IMR-90 (cell line): ENCODE results near the gene ADPRS. TPM values are rescaled to one million over a fixed set of nuclear protein-coding genes. Genes with fewer than 3 reads are reported as not detected.
A peak's percentile ranks its signal among the peaks of the same experiment; 100 is the strongest.

Experiments used
- ATAC-seq: fragments of 200-7000 bp; cut with Tn5 transposase; 2 replicates; pipeline ENCODE4 v1.9.1; 2020; ENCODE audit warnings: low read depth, mild to moderate bottlenecking, moderate library complexity
- BruUV-seq: library from RNA; stranded (reverse); fragments of 400-500 nt; replicated peaks from 2 replicates; lab custom pipeline; 2021; lab: Mats Ljungman, UMichigan
- CTCF ChIA-PET: fragments of 300-600 bp; formaldehyde crosslinking; extraction: SDS; loops from one replicate; lab custom pipeline; 2021; ENCODE audit warnings: antibody characterized with exemption; lab: Yijun Ruan, JAX
- POLR2A ChIA-PET: fragments of 300-600 bp; sonication (Branson Sonifier 250); formaldehyde crosslinking; loops from one replicate; lab custom pipeline; 2022; ENCODE audit warnings: antibody characterized with exemption; ENCODE audit not compliant: unreplicated experiment; lab: Charles Lee
- DNase-seq: peaks from one replicate; pipeline ENCODE4 v3.0.0; 2013
- H2AFZ ChIP-seq: replicated peaks from 2 replicates; pipeline ENCODE3; 2013; ENCODE audit warnings: low read length, mild to moderate bottlenecking; ENCODE audit not compliant: poor library complexity
- H2AK5ac ChIP-seq: 2 replicates; pipeline ENCODE4 v1.6.1; 2013; ENCODE audit warnings: low read depth, low read length, inconsistent platforms
- H2AK9ac ChIP-seq: replicated peaks from 2 replicates; pipeline ENCODE3; 2013; ENCODE audit warnings: mild to moderate bottlenecking, low read depth, low read length, moderate library complexity; ENCODE audit not compliant: poor library complexity
- H2BK120ac ChIP-seq: 2 replicates; pipeline ENCODE4 v1.6.1; 2013; ENCODE audit warnings: low read depth, low read length, inconsistent platforms
- H2BK15ac ChIP-seq: 3 replicates; pipeline ENCODE4 v1.6.1; 2013; ENCODE audit warnings: low read depth, low read length, inconsistent platforms
- H2BK20ac ChIP-seq: 2 replicates; pipeline ENCODE4 v1.6.1; 2013; ENCODE audit warnings: low read depth, mild to moderate bottlenecking, inconsistent platforms, low read length, moderate library complexity
- H2BK5ac ChIP-seq: 2 replicates; pipeline ENCODE4 v1.6.1; 2013; ENCODE audit warnings: mild to moderate bottlenecking, low read depth, low read length, inconsistent platforms; ENCODE audit not compliant: poor library complexity, severe bottlenecking
- H3K14ac ChIP-seq: replicated peaks from 2 replicates; pipeline ENCODE4 v1.6.1; 2013; ENCODE audit warnings: low read depth, low read length, inconsistent platforms
- H3K18ac ChIP-seq: 2 replicates; pipeline ENCODE4 v1.6.1; 2013; ENCODE audit warnings: low read depth, low read length, control low read depth
- H3K23ac ChIP-seq: 2 replicates; pipeline ENCODE4 v1.6.1; 2013; ENCODE audit warnings: low read depth, low read length, inconsistent platforms
- H3K27ac ChIP-seq: 2 replicates; pipeline ENCODE4 v1.5.1; 2013; ENCODE audit warnings: mild to moderate bottlenecking, control low read depth, low read length; ENCODE audit not compliant: insufficient read depth
- H3K27me3 ChIP-seq: 2 replicates; pipeline ENCODE4 v1.6.1; 2013; ENCODE audit warnings: low read length; ENCODE audit not compliant: control insufficient read depth, insufficient read depth
- H3K36me3 ChIP-seq: 2 replicates; pipeline ENCODE4 v1.6.1; 2013; ENCODE audit warnings: low read length, mixed read lengths; ENCODE audit not compliant: control insufficient read depth, insufficient read depth
- H3K4ac ChIP-seq: 2 replicates; pipeline ENCODE4 v1.6.1; 2013; ENCODE audit warnings: low read depth, low read length, inconsistent platforms
- H3K4me1 ChIP-seq: 2 replicates; pipeline ENCODE4 v1.6.1; 2013; ENCODE audit warnings: low read length, mixed read lengths; ENCODE audit not compliant: control insufficient read depth, insufficient read depth
- H3K4me2 ChIP-seq: 2 replicates; pipeline ENCODE4 v1.6.1; 2013; ENCODE audit warnings: low read depth, mild to moderate bottlenecking, control low read depth, low read length, moderate library complexity
- H3K4me3 ChIP-seq: 2 replicates; pipeline ENCODE4 v1.5.1; 2013; ENCODE audit warnings: low read depth, mild to moderate bottlenecking, control low read depth, low read length, moderate library complexity; ENCODE audit not compliant: insufficient read depth
- H3K56ac ChIP-seq: 2 replicates; pipeline ENCODE4 v1.6.1; 2013; ENCODE audit warnings: low read length, inconsistent platforms; ENCODE audit not compliant: insufficient read depth; ENCODE audit errors: extremely low read depth
- H3K79me1 ChIP-seq, 2 experiments: 2 replicates each; pipeline ENCODE4 v1.6.1; 2013; ENCODE audit warnings: low read length in 2 of 2, inconsistent platforms in 1 of 2, low read depth in 1 of 2
- H3K9ac ChIP-seq: 2 replicates; pipeline ENCODE4 v1.6.1; 2013; ENCODE audit warnings: low read depth, low read length, control low read depth
- H3K9me1 ChIP-seq: 2 replicates; pipeline ENCODE4 v1.6.1; 2013; ENCODE audit warnings: low read length, inconsistent platforms; ENCODE audit not compliant: insufficient read depth
- H3K9me3 ChIP-seq: 2 replicates; pipeline ENCODE4 v1.6.1; 2013; ENCODE audit warnings: low read length; ENCODE audit not compliant: control insufficient read depth, insufficient read depth
- H4K20me1 ChIP-seq: 2 replicates; pipeline ENCODE4 v1.6.1; 2013; ENCODE audit warnings: low read length, inconsistent platforms; ENCODE audit not compliant: insufficient read depth
- H4K5ac ChIP-seq: 2 replicates; pipeline ENCODE4 v1.6.1; 2013; ENCODE audit warnings: mild to moderate bottlenecking, low read depth, low read length, control low read depth
- H4K8ac ChIP-seq, 2 experiments: 2 replicates each; pipeline ENCODE4 v1.6.1; 2013; ENCODE audit warnings: low read depth in 2 of 2, low read length in 2 of 2, control low read depth in 1 of 2, inconsistent platforms in 1 of 2
- H4K91ac ChIP-seq: 2 replicates; pipeline ENCODE4 v1.6.1; 2013; ENCODE audit warnings: low read depth, low read length, inconsistent platforms; ENCODE audit not compliant: insufficient read depth
- CHD1 ChIP-seq: IDR thresholded peaks from 2 replicates; pipeline ENCODE4 v1.6.1; 2012; ENCODE audit warnings: low read depth, low read length, improper control_type of control experiment
- dilution Hi-C: fragments of 300-500 bp; cut with HindIII; formaldehyde crosslinking; loops from one replicate; pipeline ENCODE4 v1.14.3; 2018; ENCODE audit warnings: low sequenced_read_pairs; ENCODE audit not compliant: unreplicated experiment
- in situ Hi-C: fragments of 300-500 bp; cut with MboI; formaldehyde crosslinking; loops from 3 replicates; pipeline ENCODE4 v1.14.3; 2019; ENCODE audit warnings: low sequenced_read_pairs, inconsistent platforms, mixed read lengths
- intact Hi-C: fragments of 100-400 bp; cut with micrococcal nuclease; formaldehyde crosslinking; loops from 2 replicates; pipeline ENCODE4 v1.10.0; 2022
- polyA plus RNA-seq, 3 experiments: library from polyadenylated mRNA; depleted of rRNA; stranded (reverse); fragments of >200 nt; gene quantifications; 2 replicates each; pipeline ENCODE4 v1.2.3, GENCODE V29; 2012; ENCODE audit warnings: low replicate concordance in 1 of 3
- total RNA-seq: library from RNA; depleted of rRNA; stranded (reverse); fragments of >200 nt; gene quantifications from 2 replicates; pipeline ENCODE4 v1.2.3, GENCODE V29; 2012

Gene ADPRS
- total and polyA plus RNA-seq, 2 of the 4 experiments (the other 2 are of a cell fraction): 31.0 to 37.2 TPM

DNA sequence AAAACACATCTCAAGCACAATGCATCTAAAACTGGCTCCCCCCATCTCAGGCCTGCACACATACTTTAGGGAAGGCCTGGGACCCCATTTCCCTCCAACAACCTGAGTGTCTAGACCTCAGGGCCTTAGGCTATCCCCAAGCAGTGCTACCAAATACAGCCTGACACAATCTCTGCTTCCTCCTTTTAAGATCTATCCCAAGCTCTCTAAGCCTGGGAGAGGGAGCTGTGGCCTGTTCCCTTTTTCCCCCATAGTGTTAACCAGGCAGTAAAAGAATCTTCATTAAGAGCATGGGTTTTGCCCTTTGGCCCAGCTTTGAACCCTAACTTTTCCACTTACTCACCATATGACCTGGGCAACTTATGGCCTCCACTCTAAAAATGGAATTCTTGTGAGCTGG is 47.1 kb downstream of the ADPRS start:
- H3K14ac ChIP-seq: peak overlapping the region; percentile 83; the same call in 1 of the 2 replicates
- no peaks in the 10 kb centered on the region for H3K9me3 ChIP-seq
- peaks cover 35% of the 10 kb centered on the region for H3K9me1 ChIP-seq
- peak overlapping the region; percentile 4 to 83; a peak in 3 of 4 replicates for H4K8ac ChIP-seq
- H3K23ac ChIP-seq: 0 out of 2 replicates have a peak overlapping the region, but pooled peaks have one; percentile 64
- peak overlapping the region; percentile 74; the same call in 1 of the 2 replicates for H2AK5ac ChIP-seq
- H2BK20ac ChIP-seq: peak overlapping the region; percentile 72
- H3K9ac ChIP-seq: no peak overlapping the region
- peak overlapping the region; percentile 91 for H2BK5ac ChIP-seq
- CTCF ChIA-PET: interaction anchor here (0.9 to 4.7 kb wide), 3 partner anchors 14 to 147 kb away, joined by 3 to 21 read pairs (median 19); partner anchors contain the start of gene TRAPPC3
- H3K18ac ChIP-seq: no peak overlapping the region; the same call in 1 of the 2 replicates
- H3K27ac ChIP-seq: peak overlapping the region; percentile 62; the same call in 1 of the 2 replicates
- POLR2A ChIA-PET: no interaction called here
- H3K27me3 ChIP-seq: no peaks in the 10 kb centered on the region
- peaks cover 19% of the 10 kb centered on the region for H3K36me3 ChIP-seq
- H3K4ac ChIP-seq: peak overlapping the region; percentile 85
- H4K20me1 ChIP-seq: peaks cover 4% of the 10 kb centered on the region; the same call in 1 of the 2 replicates
- H3K4me3 ChIP-seq: no peak overlapping the region
- H2AK9ac ChIP-seq: peak overlapping the region; percentile 95
- H3K4me1 ChIP-seq: peaks cover 26% of the 10 kb centered on the region
- dilution Hi-C loops: no loop called here
- H2AFZ ChIP-seq: no peak overlapping the region
- intact Hi-C loops: no loop called here
- no peak overlapping the region for H3K56ac ChIP-seq
- peak overlapping the region; percentile 54; the same call in 2 of the 3 replicates for H2BK15ac ChIP-seq
- no TSS peak for BruUV-seq
- H4K5ac ChIP-seq: peak overlapping the region; percentile 30
- H4K91ac ChIP-seq: peak overlapping the region; percentile 58
- no peak for ATAC-seq
- peak overlapping the region; percentile 88 for H2BK120ac ChIP-seq
- in situ Hi-C loops: no loop called here
- H3K79me1 ChIP-seq: peaks cover 11 to 44% of the 10 kb centered on the region in 2 experiments; a peak in 3 of 4 replicates
- DNase-seq: no peak
- H3K4me2 ChIP-seq: no peak overlapping the region
- TF ChIP-seq CHD1: no peak
